HFF-Myc (cell line): ENCODE measurements around the gene RAB6D.
"Not testable (repeated sequence)": the region's sequence is repeated elsewhere in the genome, so short reads cannot be mapped to it uniquely, and the experiment has no call there.

Experiments used
- DNase-seq: peaks from one replicate; pipeline ENCODE4 v3.0.0-alpha.2; 2011; ENCODE audit warnings: low read depth; ENCODE audit errors: extremely low read depth
- H3K4me3 ChIP-seq: replicated peaks from 2 replicates; pipeline ENCODE4 v1.5.1; 2011; ENCODE audit warnings: low read depth, mild to moderate bottlenecking, control low read depth, low read length
- TF ChIP-seq, protein P1 (sequence below): IDR thresholded peaks from 2 replicates; pipeline ENCODE4 v1.5.1; 2012; ENCODE audit warnings: mild to moderate bottlenecking, low read depth, low read length, control low read depth; ENCODE audit errors: missing control alignments

RAB6D gene

DNA sequence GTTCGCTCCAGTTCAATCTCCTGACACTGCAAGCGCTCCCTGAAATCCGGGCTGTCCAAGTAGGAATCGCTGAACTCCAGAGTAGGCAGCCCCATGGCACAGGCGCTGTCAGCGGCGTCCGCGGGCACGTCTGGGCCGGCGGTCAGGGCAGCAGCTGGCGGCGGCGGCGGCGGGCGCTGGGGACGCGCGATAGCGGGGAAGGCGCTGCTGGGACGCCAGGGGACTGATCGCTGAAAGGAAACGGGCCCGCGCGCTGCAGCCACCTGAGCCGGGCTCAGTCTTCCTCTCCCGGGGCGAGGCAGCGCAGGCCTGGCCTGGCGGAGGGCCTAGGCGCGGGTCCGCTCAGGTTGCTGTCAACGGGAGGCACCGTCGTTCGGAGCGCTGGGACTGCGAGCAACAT lies 33.0 kb downstream of the RAB6D start:
- not testable (repeated sequence) for DNase-seq

GRCh38 chr2:131322209-131322608 lies 41.8 kb downstream of the RAB6D start:
- DNase-seq = no peak
- TF ChIP-seq, protein P1, sequence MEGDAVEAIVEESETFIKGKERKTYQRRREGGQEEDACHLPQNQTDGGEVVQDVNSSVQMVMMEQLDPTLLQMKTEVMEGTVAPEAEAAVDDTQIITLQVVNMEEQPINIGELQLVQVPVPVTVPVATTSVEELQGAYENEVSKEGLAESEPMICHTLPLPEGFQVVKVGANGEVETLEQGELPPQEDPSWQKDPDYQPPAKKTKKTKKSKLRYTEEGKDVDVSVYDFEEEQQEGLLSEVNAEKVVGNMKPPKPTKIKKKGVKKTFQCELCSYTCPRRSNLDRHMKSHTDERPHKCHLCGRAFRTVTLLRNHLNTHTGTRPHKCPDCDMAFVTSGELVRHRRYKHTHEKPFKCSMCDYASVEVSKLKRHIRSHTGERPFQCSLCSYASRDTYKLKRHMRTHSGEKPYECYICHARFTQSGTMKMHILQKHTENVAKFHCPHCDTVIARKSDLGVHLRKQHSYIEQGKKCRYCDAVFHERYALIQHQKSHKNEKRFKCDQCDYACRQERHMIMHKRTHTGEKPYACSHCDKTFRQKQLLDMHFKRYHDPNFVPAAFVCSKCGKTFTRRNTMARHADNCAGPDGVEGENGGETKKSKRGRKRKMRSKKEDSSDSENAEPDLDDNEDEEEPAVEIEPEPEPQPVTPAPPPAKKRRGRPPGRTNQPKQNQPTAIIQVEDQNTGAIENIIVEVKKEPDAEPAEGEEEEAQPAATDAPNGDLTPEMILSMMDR = no peak

More for the DNA sequence above, 33.0 kb downstream of the RAB6D start:
- H3K4me3 ChIP-seq = not testable (repeated sequence)

GRCh38 chr2:131321344-131321743 lies 42.6 kb downstream of the RAB6D start:
- DNase-seq, H3K4me3 ChIP-seq: not testable (repeated sequence)

More at GRCh38 chr2:131322209-131322608, 41.8 kb downstream of the RAB6D start:
- H3K4me3 ChIP-seq = no peak overlapping the region

GRCh38 chr2:131311001-131311400 lies 53.0 kb downstream of the RAB6D start:
- DNase-seq, H3K4me3 ChIP-seq: not testable (repeated sequence)
- TF ChIP-seq, protein P1 = peak; percentile 11
